HG03097 (cell line): ENCODE results near the gene KRT86.
"Not testable (repeated sequence)": the region's sequence is repeated elsewhere in the genome, so short reads cannot be mapped to it uniquely, and the experiment has no call there.

Experiments
- ATAC-seq: cut with Tn5 transposase; IDR thresholded peaks from one replicate; pipeline ENCODE4 v1.9.1; 2021; ENCODE audit not compliant: unreplicated experiment, low FRiP score

Gene KRT86

GRCh38 chr12:52307836-52308805, 33.7 kb downstream of the KRT86 start:
- ATAC-seq: no peak

- ATAC-seq: no peak
These were observed 34.5 kb downstream of the KRT86 start for GRCh38 chr12:52308806-52309425.

DNA sequence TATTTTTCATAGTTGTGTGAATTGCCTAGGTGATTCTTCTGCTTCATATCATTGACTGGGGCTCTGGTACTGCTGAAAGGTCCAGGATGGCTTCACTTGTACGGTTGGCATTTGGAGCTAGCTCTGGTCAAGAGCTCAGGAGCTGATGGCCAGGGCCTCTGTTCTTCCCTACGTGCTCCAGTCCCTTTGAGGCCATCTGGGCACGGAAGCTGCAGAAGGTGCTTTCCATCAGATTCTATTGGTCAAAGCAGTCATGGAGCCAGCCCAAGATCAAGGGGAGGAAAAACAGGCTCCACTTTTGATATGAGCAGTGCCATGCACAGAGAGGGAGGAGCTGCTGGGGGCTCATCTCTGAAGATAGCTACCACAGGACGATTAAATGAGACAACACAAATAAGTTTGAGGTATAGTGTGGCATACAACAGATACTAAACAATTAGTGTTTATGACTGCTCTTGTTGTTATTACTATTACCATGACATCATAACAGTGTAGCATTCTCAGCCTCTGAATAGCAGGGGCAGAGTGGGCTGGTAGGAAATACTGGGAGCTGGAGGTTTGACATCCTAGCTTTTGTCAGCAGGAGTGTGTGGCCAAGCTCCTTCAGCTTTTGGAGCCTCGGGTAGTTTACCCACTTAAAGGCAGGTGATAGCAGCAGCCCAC, 36.3 kb downstream of the KRT86 start:
- no peak for ATAC-seq

DNA sequence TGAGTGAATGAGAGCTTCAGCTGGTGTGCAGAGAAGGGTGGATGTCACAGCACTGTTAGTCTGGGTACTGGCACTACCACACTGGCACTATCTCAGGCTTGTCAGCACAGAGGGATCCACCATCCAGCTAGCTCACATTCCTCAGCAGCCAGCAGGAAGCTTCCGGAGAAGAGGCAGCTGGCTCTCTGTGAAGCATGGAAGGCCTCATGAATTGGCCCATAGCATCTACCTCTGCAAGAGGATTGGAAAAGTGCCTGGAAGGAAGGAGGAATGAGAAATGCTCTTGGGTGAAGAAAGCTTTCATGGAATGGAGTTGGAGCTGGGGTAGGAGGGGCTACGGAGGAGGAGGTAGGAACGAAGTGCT, 36.8 kb downstream of the KRT86 start:
- ATAC-seq: no peak

DNA sequence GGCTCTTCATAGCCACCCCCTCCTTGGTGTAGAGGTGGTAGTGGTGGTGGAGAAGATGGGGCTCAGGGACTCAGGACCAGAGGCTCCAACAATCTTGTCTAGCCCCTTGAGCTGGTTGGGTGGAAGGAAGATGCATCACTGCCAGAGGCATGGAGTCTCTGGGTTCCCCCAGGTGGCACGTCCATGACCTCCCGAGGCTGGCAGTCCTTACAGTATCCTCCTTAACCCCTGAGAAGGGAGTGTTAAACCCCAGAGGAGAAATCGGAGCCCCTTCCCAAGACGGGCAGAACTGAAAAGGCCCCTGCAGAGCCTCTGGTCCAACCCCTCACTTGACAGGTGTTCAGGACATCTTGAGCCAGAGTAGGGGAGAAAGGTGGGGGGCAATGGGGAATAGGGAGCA, 37.6 kb downstream of the KRT86 start:
- no peak for ATAC-seq

DNA sequence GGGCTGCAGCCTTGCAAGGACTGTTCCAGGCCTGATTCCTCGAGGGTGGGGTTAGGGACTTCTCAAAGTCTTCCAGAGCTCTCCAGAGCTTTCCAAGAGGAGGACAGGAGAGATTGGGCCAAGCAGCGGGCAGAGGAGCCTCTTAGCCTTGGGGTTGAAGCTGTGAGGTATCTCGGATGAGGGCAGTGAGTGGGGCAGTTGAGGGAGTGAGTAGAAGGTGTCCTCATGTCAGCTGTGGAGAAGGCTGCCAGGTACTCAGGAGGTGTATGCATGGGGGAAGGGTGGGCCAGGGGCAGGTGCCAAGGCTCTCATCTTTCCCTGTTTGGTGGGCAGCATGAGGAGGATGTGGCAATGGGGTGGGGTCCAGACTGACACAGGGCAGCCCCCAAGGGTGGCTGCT, 39.0 kb downstream of the KRT86 start:
- no peak for ATAC-seq

- ATAC-seq: no peak
These were observed 39.5 kb downstream of the KRT86 start for GRCh38 chr12:52313926-52314325.

DNA sequence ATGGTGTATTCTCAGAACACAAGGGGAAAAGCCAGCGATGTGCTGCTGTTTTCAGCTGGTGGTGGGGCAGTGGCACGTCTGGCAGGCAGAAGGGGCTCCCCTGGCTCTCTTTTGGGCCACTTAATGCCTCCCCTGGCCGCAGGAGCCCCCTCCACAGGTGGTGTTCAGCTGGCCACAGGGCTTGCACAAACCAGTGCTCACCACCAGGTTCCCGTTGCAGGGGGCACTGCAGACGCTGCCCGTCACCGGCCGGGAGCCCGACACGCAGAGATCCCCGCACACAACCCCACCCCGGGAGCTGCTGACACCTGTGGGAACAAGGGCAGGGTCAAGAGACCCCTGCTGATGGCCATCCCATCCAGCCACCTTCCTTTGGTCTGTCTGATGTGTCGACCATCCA, 40.1 kb downstream of the KRT86 start:
- no peak for ATAC-seq

DNA sequence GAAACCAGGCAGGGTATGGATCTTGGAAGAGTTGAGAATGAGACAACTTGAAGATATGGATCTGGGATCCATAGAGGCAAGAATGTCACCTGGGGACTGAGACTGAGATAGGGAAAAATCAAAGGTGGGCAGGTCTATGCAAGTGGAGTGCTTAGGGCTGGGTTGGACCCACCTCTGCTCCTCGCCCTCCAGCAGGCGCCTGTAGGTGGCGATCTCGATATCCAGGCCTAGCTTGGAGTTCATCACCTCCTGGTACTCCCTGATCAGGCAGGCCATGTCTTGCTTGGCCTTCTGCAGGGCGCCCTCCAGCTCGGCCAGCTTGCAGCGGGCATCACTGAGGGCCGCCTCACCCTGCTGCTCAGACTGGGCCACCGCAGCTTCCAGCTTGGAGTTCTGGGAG, 41.3 kb downstream of the KRT86 start:
- not testable (repeated sequence) for ATAC-seq

GRCh38 chr12:52316290-52316689, 41.8 kb downstream of the KRT86 start:
- no peak for ATAC-seq

DNA sequence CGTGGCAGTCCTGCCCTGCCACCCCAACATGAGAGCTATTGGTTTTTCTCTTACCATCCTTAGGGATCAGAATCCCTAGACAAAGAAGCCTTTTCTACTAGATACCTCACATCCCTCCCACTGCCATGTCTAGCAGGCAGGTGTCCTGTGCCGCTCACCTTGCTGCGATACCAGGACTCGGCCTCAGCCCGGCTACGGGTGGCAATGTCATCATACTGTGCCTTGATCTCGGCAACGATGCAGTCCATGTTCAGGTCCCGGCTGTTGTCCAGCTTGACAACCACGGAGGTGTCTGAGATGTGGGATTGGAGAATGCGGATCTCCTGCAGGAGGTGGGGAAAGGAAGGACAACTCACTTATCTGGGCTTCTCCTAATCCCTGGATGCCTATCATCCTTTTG, 42.3 kb downstream of the KRT86 start:
- no peak for ATAC-seq

DNA sequence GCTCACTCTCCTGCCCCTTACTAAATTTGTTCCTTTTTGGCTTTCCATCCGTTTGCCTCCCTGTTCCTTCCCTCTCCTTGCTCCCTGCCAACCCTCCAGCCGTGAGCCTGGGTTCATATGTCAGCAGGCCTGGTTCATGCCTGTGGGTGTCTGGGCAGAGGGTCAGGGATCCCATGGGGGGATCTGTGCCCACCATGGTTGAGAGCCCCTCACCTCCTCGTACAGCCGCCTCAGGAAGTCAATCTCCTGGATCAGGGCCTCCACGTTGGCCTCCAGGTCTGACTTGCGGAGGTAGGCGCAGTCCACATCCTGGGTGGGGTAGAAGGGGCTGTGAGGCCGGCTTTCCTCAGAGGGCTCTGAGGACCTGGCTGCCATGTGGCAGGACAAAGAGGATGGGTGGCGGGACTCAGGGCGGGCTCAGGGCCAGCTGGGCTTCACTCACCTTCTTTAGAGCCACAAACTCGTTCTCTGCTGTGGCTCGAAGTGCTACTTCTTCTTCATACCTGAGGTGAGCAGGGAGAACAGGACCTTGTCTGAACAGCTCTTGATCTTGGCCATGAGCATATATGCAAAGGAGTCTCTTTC, 43.1 kb downstream of the KRT86 start:
- no peak for ATAC-seq

GRCh38 chr12:52318241-52318990, 44.0 kb downstream of the KRT86 start:
- no peak for ATAC-seq

- no peak for ATAC-seq
These were observed 44.7 kb downstream of the KRT86 start for GRCh38 chr12:52319097-52319496.

GRCh38 chr12:52320784-52321400, 46.4 kb downstream of the KRT86 start, which contains the start of gene KRT83:
Gene KRT83, minus strand, starts transcription at chr12:52321398. Its CDS starts 63 bp downstream, at chr12:52321335.
- ATAC-seq: no peak

- no peak for ATAC-seq
These were observed 47.0 kb downstream of the KRT86 start for GRCh38 chr12:52321418-52321817.

DNA sequence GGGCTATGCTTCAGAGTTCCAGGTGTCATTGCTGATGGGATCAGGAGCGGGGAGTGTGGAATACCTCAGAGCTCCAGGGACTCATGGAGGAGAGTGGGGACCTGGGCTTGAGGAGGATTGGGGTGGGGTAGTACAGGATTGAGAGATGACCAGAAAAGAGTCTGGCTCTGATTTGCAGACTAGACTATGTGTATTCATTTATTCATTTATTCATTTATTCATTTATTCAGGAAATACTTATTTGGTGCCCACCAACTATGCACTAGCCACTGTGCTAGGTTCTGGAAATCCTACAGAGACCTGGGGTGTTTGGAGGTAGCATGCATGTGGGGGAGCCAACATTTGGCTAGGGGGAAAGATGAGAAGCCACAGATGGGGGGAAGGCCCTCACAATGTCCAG, 47.6 kb downstream of the KRT86 start:
- ATAC-seq: no peak

DNA sequence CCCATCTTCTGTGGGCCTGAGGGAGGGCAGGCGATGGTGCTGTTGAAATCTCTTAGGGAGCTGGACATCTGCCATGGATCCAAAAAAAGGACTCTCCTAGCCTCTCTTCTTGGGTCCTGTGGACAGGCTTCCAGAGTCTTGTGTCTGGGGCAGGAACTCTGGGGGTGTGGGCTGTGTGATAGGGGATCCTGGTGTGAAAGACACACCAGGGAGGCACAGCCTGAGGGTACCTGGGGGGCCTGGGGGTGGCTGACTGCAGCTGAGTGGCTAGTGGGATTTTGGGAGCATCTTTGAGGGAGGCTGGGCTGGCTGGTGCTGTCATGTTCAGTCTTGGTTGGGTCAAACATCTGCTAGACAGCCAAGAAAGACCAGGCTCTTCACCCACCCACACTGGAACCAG, 48.6 kb downstream of the KRT86 start:
- no peak for ATAC-seq

DNA sequence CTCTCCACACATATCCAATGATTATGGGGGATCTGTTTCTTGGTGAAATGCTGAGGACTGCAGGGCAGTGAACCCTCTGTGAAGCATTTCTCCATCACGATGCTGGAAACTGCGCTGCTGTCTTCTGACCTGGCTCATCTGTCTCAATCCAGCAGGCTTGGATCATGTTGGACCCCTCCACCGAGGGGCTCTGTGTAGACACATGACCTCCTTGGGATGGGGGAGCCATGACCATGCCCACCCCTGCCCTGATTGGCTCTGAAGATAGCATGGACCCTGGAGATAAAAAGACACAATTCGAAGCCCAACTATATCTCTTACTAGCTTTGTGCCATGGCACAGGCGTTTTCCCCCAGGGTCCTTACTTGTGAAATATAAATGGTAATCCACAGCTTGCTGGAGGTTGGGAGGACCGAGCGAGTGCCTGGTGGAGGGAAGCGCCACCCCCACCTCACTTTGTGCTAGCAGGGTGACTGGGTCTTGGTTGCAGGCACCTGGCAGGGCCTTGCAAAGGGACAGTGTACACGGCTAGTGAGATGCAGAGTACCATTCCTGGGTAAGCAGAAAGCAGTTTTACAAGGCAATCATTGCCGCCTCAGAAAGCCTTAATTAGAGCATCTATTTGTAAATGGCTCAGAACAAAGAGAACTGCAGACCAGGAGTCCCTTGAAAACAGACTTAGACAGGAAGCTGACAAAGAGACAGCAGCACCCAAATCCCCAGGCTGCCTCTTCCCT, 49.1 kb downstream of the KRT86 start:
- no peak for ATAC-seq
